Mesodermal cell (in vitro differentiated cells): ENCODE measurements around the gene SLC27A1.
A peak's percentile ranks its signal among the peaks of the same experiment; 100 is the strongest.

Experiments used
- H3K27ac ChIP-seq: 2 replicates; pipeline ENCODE4 v1.7.0; 2013; ENCODE audit warnings: mild to moderate bottlenecking, low read depth, low read length, moderate library complexity; ENCODE audit not compliant: severe bottlenecking
- H3K36me3 ChIP-seq: 2 replicates; pipeline ENCODE4 v1.7.1; 2013; ENCODE audit warnings: mild to moderate bottlenecking, low read length, moderate library complexity; ENCODE audit not compliant: control insufficient read depth, insufficient read depth
- H3K4me1 ChIP-seq: one replicate; pipeline ENCODE4 v1.7.1; 2013; ENCODE audit warnings: mild to moderate bottlenecking, low read length; ENCODE audit not compliant: insufficient read depth, control insufficient read depth, poor library complexity, severe bottlenecking
- H3K4me3 ChIP-seq: 2 replicates; pipeline ENCODE4 v1.7.0; 2013; ENCODE audit warnings: low read length, control low read depth, mild to moderate bottlenecking; ENCODE audit not compliant: insufficient read depth, poor library complexity, severe bottlenecking; ENCODE audit errors: extremely low read depth
- H3K9me3 ChIP-seq: 2 replicates; pipeline ENCODE4 v1.7.1; 2013; ENCODE audit warnings: mild to moderate bottlenecking, low read length, moderate library complexity; ENCODE audit not compliant: control insufficient read depth
- WGBS, 2 experiments: methylation state at CpG; one replicate each; pipeline ENCODE4 v1.1.5; 2013; ENCODE audit warnings: missing lambda C conversion rate in 2 of 2; ENCODE audit not compliant: insufficient coverage in 2 of 2; 5-methylcytosine and 5-hydroxymethylcytosine counted together

Gene SLC27A1

DNA sequence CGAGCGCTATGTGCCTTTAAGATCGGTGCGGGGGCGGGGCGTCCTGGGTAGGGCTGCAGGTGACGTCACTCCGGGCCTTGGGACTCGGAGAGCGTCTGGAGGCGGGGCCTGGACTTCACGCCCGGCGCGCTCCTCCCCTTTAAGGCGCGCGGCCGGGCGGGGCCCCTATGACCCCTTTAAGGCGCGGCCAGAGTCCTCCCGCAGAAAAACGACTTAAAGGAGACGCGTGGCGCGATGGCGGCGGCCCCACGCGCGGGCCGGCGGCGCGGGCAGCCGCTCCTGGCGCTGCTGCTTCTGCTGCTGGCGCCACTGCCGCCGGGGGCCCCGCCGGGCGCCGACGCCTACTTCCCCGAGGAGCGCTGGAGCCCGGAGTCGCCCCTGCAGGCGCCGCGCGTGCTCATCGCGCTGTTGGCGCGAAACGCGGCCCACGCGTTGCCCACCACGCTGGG lies 85.2 kb downstream of the SLC27A1 start, which contains the start of gene COLGALT1:
Gene COLGALT1 (plus strand): TSS at position 170 of the 449 bp plus-strand sequence. CDS start 65 bp downstream, at position 235.
- H3K27ac ChIP-seq, result no peak within 1 kb of the TSS
- peak within 1 kb of the TSS; percentile 72 for H3K4me3 ChIP-seq
- H3K4me1 ChIP-seq, result peaks cover 7% of the 10 kb centered on the region
- no peaks in the 10 kb centered on the region for H3K9me3 ChIP-seq
- WGBS, 2 experiments, result 0 to 1% methylated on average over 62 to 64 of the region's 64 CpGs
- peaks cover 25% of the 10 kb centered on the region for H3K36me3 ChIP-seq
